ACHN (cell line): ENCODE results near the gene GPR83.

Experiments
- DNase-seq: peaks from one replicate; pipeline ENCODE4 v3.0.0-alpha.2; 2015
- in situ Hi-C: cut with HindIII; loops from 2 replicates; pipeline ENCODE4 v1.10.0; 2017; ENCODE audit warnings: low sequenced_read_pairs, low pct_ligation_motif_present, low pct_unique_long_range_greater_than_20kb

Gene GPR83

DNA sequence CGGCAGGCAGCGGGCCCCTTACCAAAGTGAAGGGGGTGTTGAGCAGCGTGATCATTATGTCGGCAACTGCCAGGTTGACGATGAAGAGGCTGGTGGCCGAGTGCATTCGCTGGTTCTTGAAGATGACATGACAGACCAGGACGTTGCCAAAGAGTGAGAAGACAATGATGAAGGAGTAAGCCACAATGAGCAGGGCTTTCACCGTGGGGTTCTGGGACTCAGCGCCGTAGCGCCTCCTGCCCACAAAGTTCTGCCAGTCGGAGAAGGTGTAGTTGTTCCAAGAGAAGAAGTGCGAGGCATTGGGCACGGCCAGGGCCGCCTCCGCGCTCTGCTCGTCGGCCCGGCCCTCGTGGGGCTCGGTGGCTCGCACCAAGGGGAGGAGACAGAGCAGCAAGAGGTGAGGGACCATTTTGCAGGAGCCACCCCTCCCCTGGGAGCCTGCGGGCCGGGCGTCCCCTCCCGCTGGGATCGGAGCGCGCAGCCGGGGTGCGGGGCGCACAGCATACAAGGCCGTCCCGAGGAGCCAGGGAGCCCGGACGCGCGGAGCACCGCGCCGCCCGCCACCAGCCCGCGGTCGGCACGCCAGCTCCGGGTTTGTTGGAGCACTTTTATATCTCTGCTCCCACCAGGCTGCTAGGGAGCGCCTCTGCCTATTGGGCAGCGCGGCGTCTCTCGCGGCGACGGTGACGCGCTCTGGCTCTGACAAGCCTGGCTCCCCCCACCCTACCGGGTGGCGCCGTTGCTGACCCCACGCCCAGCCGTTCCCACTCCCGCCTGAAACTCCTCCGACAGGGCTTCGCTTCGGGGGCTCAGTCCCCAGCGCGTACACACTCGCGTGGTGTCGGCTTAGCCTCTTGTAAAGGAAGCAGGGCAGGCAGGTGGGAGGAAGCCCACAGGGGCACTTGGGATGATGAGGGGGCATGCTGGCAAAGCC, at the start of gene GPR83:
Gene GPR83 (minus strand): TSS at position 581 of the 934 bp plus-strand sequence. CDS start 172 bp downstream, at position 409.
- DNase-seq, result no peak
- in situ Hi-C loops, result no loop called here

DNA sequence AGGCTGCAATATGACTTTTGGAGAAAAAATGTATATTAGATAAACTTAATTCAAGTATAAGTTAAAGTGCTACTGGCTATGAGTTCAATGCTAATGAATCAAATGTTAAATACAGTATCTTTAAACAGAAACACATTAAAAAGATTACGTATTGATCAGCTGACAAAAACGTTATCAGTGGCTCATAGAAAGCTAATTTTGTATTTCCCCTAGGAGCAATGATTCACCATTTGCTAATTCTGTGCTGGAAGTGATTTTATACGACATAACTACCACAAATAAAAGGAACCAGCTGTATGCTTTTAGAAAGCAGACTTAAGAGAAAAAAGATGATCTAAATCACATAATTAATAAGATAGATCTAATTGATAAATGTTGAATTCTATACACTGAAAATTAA, 48.8 kb upstream of the GPR83 start:
- no peak for DNase-seq
- in situ Hi-C loops, result no loop called here

DNA sequence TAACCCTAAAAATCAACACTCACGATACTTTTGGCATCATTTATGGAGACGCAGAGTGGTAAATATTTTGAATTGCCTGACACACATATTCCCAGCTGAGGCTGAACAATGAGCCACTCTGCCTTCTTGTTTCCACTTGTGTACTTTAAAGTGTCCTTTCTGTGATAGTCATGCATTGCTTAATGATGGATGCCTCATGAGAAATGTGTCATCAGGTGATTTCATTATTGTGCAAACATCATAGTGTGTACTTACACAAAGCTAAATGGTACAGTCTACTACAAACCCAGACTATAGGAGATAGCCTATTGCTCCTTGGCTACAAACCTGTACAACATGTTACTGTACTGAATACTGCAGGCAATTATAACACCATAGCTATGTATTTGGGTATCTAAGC, 48.2 kb upstream of the GPR83 start:
- DNase-seq, result peak; percentile 10
- in situ Hi-C loops, result no loop called here

DNA sequence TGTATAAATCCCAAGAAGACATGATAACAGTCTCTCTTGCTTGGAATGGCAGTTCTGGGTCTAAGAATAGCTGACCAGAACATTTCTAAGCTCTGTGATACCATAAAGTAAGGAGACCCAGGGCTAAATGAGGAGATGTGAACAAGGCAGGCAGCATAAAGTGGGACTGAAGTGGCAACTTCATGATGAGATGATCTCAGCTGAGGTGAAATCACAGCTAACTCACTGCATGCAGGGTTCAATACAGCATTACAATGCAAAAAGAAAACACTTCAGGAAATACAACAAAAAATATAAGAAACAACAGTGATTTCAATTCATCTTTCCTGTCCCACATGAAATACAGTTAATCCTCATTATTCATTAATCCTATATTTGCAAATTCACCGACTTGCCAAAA, 47.8 kb upstream of the GPR83 start:
- in situ Hi-C loops, result no loop called here
- no peak for DNase-seq

DNA sequence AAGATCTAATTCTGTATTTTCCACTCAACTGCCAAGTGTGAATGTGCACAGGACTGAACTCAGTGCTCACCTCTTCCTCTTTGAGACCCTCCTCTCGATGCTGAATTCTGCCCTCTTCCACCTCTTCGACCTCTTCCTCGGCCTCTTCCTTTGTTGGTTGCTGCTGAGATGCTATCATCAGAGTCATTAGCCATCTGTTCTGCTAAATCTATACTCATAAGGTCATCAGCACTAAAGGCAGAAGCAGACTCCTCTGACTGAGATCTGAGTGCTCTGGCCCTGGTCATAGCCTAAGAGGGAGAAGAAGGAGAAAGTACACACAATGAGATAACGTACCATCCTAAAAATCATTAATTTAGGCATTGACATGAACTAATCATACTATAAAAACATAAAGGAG, 45.9 kb upstream of the GPR83 start:
- in situ Hi-C loops, result no loop called here
- no peak for DNase-seq

DNA sequence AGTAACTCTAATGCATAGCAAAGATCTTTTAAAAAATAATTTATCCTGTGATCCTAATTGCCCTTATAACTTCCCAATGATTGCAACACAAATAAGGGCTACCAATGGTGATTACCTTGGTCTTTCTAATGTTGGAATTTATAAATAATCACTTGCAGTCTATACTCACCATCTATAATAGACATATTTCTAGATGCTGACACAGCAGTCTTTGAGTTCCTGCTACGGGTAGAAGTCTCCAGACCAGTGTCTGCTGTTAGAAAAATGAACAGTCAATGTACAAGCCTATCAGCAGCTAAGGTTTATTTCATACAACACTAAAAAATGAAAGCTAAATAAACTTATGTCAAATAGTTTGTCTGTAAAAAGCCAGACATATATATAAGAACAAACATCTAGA, 44.4 kb upstream of the GPR83 start:
- no peak for DNase-seq
- in situ Hi-C loops, result no loop called here

DNA sequence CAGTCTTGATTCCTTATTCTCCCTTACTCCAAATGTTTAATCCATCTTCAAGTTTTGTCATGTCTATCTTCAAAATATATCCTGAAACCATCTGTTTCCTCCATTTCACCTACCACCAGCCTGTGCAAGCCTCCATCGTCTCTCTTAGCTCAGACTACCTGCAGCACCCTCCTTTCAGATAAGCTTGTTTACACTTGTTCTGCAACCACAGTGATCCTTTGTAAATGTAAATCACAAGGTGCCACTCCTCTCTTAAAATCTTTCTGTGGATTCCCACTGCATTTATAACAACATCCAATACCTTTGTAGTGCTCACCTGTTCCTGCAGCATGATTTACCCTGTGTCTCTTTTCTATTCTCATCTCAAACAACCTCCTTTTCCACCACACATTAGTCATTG, 31.8 kb upstream of the GPR83 start:
- no peak for DNase-seq
- in situ Hi-C loops, result no loop called here

DNA sequence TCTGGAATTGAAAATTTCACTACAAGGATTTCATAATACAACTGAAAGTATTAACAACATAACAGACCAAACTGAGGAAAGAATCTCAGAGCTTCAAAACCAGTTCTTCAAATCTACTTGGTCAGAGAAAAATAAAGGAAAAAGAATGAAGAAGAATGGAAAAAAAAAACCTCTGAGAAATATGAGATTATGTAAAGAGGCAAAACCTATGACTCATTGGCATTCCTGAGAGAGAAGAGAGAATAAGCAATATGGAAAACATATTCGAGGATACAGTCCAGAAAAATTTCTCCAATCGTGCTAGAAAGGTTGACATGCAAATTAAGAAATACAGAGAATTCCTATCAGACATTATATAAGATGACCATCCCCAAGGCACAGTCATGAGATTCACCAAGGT, 23.4 kb upstream of the GPR83 start:
- in situ Hi-C loops, result no loop called here
- no peak for DNase-seq

DNA sequence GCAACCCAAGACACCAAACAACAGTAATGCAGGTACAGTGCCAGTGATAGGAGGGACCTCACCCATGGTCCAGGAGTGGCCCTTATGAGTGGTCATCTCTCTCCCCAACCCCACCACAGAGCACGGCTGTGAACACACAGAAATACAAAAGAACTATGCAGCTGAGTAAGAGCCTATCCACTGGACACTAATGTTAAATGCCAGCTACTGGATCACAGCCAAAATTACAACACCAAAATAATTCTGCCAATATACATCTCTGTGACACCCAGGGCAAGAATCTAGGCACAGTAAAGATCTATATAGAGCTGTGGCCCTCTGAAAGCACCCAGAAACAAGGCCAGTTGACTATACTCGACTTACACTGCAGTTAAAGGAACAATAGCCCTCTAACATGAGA, 22.8 kb upstream of the GPR83 start:
- no peak for DNase-seq
- in situ Hi-C loops, result no loop called here

DNA sequence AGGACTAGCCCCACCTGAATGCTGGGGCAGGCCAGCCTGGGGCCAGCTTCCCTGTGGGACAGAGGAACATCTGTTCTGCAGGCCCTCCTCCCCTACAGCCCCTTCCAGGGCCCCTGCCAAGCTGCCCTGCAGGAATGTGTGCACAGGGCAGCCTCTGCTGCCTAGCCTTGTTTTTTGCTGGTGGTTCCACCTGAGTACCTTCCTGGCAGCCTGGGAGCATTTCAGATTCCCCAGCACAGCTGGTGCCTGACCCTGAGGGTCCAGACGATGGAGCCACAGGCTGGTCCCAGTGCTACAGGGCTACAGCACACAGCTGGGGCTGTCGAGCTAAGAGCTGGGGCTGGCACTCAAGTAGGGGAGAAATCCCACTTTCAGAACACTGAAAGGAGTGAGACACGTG, 22.3 kb upstream of the GPR83 start:
- in situ Hi-C loops, result no loop called here
- DNase-seq, result peak; percentile 2

DNA sequence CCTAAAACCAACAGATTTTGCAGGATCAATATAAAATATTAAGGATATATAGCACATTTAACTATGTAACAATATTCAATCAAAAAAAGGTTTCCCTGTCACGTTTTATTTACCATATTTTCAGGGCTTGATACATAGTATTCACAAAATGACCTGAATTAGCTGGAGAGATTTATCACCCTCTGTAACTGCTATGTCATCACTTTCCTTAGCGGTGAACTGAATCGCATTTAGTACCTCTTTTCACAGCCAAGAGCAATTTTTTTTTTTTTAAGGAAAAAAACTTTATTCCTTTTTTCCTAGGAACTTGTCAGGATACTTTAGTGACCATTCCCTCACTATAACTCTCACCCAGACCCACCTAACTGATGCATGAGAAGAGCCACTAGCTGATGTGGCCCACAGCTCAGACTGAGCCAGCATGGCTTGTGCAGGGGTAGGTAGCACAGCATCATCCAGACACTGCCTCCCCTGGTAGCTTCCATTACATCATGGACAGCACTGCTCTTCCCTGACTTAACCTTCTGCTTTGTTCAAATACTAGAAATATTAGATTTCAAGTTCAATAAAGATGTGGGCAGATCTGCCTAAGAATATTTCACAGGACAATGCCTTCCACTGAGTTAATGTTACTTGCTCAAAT, 17.0 kb upstream of the GPR83 start:
- in situ Hi-C loops, result no loop called here
- DNase-seq, result no peak

DNA sequence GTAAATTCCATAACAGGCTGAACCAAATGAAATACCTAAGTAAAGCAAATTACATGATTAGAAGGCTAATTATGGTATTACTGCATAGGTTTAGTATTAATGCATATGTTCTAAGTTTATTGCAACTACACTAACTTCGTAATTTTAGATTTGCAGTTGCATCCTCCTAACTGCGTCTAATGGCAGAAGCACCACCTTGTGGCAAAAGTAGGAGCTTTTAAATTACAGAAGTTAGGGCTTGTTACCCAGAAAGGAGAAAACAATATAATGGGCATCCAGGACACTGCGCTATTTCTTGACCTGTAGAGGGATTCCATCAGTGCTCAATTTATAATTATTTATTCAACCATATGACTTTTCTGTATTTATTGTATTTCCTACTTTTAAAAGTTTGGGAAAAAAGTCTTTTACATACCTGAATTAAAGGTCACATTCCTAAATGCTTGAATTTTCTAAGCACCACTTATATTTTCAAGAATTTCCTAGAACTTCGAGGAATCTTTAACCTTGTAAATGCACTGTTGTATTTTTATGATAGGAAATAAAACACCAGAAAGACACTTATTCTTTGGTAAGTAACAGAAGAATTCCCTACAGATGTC, 16.3 kb upstream of the GPR83 start:
- peak; percentile 39 for DNase-seq
- in situ Hi-C loops, result no loop called here

DNA sequence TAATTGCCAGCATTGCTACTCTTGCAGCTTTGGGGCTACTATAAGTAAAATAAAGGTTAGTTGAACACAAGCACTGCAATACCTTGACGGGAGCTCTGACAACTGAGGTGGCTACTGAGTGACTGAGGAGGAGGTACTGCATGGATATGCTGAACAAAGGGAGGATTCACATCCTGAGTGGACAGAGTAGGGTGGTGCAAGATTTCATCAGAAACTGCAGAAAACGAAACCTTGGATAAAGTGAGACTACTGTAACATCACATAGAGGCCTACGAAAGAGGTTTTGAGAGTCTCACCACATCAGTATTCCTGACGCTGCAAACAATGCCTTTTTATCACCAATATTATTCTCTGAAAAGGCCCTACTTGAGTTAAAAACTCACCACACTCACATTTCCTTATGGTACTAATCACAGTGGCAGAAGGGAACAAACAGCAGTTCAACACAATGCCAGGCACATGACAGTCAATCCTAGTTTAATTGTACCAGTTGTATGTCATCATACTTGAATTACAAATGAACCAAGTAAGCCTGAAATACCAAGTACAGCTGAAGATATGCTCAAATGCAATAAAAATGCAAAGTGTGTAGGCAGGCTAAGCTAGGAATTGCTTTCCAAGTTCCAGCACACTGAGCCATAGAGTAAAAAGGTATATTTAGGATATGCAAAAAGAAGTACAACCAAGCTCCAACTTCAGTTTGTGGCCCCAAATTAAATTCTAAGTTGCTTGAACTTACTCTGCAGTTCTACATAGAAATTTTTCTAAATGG, 4.0 kb upstream of the GPR83 start:
- in situ Hi-C loops, result no loop called here
- DNase-seq, result no peak

DNA sequence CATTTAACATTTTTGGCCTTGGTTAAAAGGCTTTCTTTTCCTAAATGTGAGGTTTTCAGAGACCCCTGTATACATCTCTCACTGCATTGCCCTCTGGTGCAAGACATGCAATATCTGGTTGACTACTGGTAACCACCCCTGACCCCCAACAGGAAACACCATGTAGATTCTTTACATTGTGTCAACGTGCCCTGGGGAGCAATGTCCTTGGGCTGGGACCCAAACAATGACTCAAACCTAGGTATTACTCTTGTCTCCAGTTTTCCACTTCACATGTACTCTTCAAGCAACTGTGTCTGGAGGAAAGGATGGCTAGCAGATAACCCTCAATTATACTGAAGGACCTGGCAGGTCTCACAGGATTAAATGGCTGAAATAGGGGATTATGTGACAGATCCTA, 1.1 kb upstream of the GPR83 start:
- no peak for DNase-seq
- in situ Hi-C loops, result no loop called here

DNA sequence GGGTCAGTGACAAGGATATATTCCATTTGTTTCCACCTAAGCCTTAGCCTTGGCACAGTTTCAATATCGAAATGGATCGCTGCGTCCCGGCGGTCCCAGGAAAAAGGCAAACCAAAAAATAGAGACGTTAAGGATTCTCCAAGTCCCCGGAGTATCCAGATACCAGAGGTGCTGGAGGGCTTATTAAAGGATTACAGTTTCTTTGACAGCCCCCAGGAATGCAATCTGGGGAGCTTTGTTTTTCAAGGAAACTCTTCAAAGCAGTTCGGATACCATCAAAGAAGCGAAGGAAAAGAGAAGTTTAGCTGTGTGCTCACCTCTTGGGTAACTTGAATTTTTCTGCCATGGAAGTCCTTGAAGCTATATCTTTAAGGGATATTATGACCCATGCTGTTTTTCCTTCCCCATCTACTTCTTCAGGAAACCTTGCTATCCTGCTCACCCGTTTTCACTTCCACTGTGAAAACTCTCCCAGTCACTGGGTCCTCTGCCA, 600 bp upstream of the GPR83 start:
- DNase-seq, result no peak
- in situ Hi-C loops, result no loop called here

DNA sequence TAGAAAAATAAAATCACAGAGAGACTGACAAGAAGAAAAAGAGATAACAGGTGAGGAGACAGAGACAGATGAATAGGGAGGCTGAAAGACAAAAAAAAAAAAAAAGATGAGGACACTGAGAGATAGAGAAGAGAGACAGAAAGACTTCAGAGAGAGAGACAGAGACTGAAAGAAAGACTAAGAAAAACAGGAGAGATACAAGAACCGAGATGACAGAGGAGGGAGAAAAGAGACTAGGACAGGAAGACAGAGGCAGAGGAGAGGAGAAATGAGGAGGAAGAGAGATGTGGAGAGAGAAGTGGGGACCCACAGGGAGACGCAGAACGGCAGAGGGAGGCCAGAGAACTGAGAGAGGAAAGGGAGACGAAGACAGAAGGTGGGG, 771 bp downstream of the GPR83 start:
- DNase-seq, result no peak
- in situ Hi-C loops, result no loop called here

DNA sequence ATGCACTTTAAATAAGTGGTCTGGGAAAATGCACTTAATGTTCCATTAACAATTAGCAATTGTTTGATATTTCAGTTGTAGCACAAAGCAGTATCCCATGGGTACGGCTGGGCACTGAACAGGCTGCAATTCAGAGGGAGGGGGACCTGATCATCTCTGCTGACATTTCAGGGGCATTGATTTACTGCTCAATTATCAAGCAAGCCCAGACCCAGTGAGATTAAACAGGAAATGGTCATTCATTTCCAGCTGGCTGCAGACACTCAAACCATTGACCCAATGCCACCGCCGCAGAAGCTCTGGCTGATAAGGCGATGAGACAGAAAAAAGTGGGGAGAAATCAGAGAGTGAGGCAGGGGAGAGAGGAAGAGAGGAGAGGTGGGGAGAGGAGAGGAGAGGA, 1.2 kb downstream of the GPR83 start:
- no peak for DNase-seq
- in situ Hi-C loops, result no loop called here

DNA sequence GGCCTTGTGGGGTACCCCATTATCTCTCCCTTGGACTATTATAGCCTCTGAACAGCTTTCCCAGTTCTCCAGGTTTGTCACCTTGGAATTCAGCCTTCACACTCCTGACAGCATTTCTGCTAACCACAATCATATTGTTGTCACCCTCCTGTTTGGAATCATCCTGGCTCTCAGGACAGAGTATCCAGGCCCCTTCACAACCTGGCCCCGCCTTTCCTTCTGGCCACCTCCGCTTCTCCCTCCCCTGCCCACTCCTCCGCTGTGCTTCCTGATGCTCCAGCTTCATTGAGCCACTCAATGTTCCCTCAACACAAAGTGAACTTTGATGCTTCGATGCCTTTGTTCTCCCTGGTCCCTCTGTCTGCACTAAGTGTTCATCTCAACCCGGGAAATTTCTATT, 3.1 kb downstream of the GPR83 start:
- in situ Hi-C loops, result no loop called here
- DNase-seq, result no peak

DNA sequence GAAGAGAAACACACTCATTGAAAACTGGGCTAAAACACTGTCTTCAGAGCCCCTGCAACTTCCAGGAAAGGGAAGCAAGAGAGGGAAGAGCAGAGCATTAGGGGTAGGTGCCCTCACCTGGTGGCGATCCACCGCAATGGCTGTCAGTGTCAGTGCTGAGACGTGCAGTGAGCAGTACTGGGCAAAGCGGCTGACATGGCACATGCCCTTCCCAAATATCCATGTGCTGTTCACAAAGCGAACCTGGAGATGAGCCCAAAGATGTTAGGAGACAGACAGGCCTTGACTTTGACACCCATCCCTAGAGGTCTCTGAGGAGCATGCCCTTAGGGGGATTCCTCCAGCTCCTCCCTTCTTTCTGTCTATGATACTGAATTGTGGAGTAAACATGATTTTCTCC, 4.9 kb downstream of the GPR83 start:
- in situ Hi-C loops, result no loop called here
- no peak for DNase-seq
